ENCODE results near the gene RAB11FIP4. TPM values are rescaled to one million over a fixed set of nuclear protein-coding genes. Genes with fewer than 3 reads are reported as not detected.

RAB11FIP4 gene
- total RNA-seq, 1 experiment from 2014 or later: 15.1 TPM

- ChIA-PET CTCF (no interaction called here), POLR2A (no interaction called here), RAD21 (ENCODE audit: low non-redundant PET in 1 of 2, low total read pairs in 2 of 2, uncharacterized antibody in 2 of 2, unreplicated experiment in 2 of 2) (no interaction called here)
- Histone ChIP-seq H2AFZ (ENCODE audit: low read depth, low read length, poor library complexity, severe bottlenecking) (no peak overlapping the region), H4K20me1 (ENCODE audit: insufficient read depth) (no peaks in the 10 kb centered on the region), H3K79me2 (ENCODE audit: insufficient read depth, low read length) (no peaks in the 10 kb centered on the region), H3K36me3 (ENCODE audit: control insufficient read depth in 1 of 2, insufficient read depth in 2 of 2, low read length in 2 of 2) (no peaks in the 10 kb centered on the region), H3K9me3 (ENCODE audit: control insufficient read depth in 1 of 2, insufficient read depth in 1 of 2, low read depth in 1 of 2, low read length in 2 of 2) (no peaks in the 10 kb centered on the region), H3K4me3 (replicated peaks in 1 of 2; ENCODE audit: low read depth in 1 of 2, low read length in 2 of 2) (no peak overlapping the region), H3K27ac (ENCODE audit: low read depth, low read length) (no peak overlapping the region), H3K9ac (ENCODE audit: low read length) (no peak overlapping the region), H3K4me1 (ENCODE audit: control insufficient read depth in 1 of 2, insufficient read depth in 2 of 2, low read length in 2 of 2) (no peaks in the 10 kb centered on the region), H3K4me2 (ENCODE audit: low read length) (no peak overlapping the region), H3K9me2 (ENCODE audit: insufficient read depth) (no peaks in the 10 kb centered on the region), H3K27me3 (ENCODE audit: insufficient read depth, low read length) (0 out of 2 replicates have a peak, but pooled peaks cover 4% of the 10 kb centered on the region)
- DNase-seq (ENCODE audit: low read depth, low spot score) (no peak), ATAC-seq (no peak)
- intact Hi-C loops (cut with micrococcal nuclease): no loop called here
- no TSS peak for BruUV-seq (replicated peaks)
- TF ChIP-seq EZH2phosphoT487 (IDR thresholded peaks at IDR 0.05; ENCODE audit: borderline replicate concordance): no peak
- no peak for TF ChIP-seq CTCF (IDR thresholded peaks at IDR 0.05 in 2 of 3, conservative IDR thresholded peaks at IDR 0.05 in 1 of 3; ENCODE audit: borderline replicate concordance in 1 of 3, insufficient read depth in 1 of 3, low read depth in 2 of 3, low read length in 2 of 3)
- no peak for TF ChIP-seq SP1 (IDR thresholded peaks at IDR 0.05; ENCODE audit: low read depth)
- TF ChIP-seq ZFX (IDR thresholded peaks at IDR 0.05): no peak
- TF ChIP-seq REST (IDR thresholded peaks at IDR 0.05; ENCODE audit: low read depth): no peak
- no peak for TF ChIP-seq RAD21 (IDR thresholded peaks at IDR 0.05; ENCODE audit: low read depth)
- no peak for TF ChIP-seq ATF3 (IDR thresholded peaks at IDR 0.05)
- TF ChIP-seq FOSL1 (IDR thresholded peaks at IDR 0.05; ENCODE audit: low read depth): no peak
- no peak for TF ChIP-seq POLR2AphosphoS5 (IDR thresholded peaks at IDR 0.05; ENCODE audit: low read depth, low read length)
- no peak for TF ChIP-seq TCF7L2 (IDR thresholded peaks at IDR 0.05; ENCODE audit: borderline replicate concordance, extremely low read depth, insufficient read depth, insufficient read length)
- no peak for TF ChIP-seq MAX (IDR thresholded peaks at IDR 0.05)
Measured at GRCh38 chr17:31411707-31412285, 20.3 kb downstream of the RAB11FIP4 start.

Measured in HCT116 (cell line).